ENCODE measurements around the gene VPS18.

VPS18 gene

DNA sequence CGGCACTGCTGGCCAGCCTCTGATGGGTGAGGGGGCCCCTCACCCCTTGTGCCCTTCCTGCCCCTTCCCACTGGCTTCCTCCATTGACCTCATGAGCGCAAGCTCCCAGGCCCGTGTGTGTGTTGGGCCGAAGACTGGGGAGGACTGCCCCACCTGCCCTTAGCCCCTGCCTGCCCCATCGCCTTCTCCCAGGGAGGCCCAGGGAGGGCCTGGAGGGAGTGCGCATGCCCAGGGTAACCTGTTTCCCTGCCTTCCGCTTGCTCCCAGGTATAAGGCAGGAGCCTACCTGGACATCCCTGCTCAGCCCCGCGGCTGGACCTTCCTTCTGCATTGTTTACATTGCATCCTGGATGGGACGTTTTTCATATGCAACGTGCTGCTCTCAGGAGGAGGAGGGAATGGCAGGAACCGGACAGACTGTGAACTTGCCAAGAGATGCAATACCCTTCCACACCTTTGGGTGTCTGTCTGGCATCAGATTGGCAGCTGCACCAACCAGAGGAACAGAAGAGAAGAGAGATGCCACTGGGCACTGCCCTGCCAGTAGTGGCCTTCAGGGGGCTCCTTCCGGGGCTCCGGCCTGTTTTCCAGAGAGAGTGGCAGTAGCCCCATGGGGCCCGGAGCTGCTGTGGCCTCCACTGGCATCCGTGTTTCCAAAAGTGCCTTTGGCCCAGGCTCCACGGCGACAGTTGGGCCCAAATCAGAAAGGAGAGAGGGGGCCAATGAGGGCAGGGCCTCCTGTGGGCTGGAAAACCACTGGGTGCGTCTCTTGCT is 43.7 kb downstream of the VPS18 start:
- DNase-seq = no peak
- Histone ChIP-seq H3K4me3 (ENCODE audit: low read depth, low read length) (no peak overlapping the region), H3K9me3 (ENCODE audit: severe bottlenecking) (no peaks in the 10 kb centered on the region), H3K36me3 (peaks cover 19% of the 10 kb centered on the region), H3K27ac (no peak overlapping the region), H3K27me3 (ENCODE audit: insufficient read depth, low read depth, severe bottlenecking) (no peaks in the 10 kb centered on the region)
- TF ChIP-seq, protein P1, sequence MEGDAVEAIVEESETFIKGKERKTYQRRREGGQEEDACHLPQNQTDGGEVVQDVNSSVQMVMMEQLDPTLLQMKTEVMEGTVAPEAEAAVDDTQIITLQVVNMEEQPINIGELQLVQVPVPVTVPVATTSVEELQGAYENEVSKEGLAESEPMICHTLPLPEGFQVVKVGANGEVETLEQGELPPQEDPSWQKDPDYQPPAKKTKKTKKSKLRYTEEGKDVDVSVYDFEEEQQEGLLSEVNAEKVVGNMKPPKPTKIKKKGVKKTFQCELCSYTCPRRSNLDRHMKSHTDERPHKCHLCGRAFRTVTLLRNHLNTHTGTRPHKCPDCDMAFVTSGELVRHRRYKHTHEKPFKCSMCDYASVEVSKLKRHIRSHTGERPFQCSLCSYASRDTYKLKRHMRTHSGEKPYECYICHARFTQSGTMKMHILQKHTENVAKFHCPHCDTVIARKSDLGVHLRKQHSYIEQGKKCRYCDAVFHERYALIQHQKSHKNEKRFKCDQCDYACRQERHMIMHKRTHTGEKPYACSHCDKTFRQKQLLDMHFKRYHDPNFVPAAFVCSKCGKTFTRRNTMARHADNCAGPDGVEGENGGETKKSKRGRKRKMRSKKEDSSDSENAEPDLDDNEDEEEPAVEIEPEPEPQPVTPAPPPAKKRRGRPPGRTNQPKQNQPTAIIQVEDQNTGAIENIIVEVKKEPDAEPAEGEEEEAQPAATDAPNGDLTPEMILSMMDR (IDR thresholded peaks at IDR 0.05; ENCODE audit: low read depth, low read length) = peak; percentile 35; the same call in 1 of the 2 replicates

GRCh38 chr15:40938536-40938870 is 44.3 kb downstream of the VPS18 start:
- no peak overlapping the region for H3K27ac ChIP-seq
- DNase-seq = no peak
- peaks cover 19% of the 10 kb centered on the region for H3K36me3 ChIP-seq
- TF ChIP-seq, protein P1 (IDR thresholded peaks at IDR 0.05; ENCODE audit: low read depth, low read length) = no peak
- no peak overlapping the region for H3K4me3 ChIP-seq (ENCODE audit: low read depth, low read length)
- no peaks in the 10 kb centered on the region for H3K27me3 ChIP-seq (ENCODE audit: insufficient read depth, low read depth, severe bottlenecking)
- no peaks in the 10 kb centered on the region for H3K9me3 ChIP-seq (ENCODE audit: severe bottlenecking)

GRCh38 chr15:40940296-40940801 is 46.1 kb downstream of the VPS18 start:
- Histone ChIP-seq H3K27ac (no peak overlapping the region; the same call in 1 of the 2 replicates), H3K9me3 (ENCODE audit: severe bottlenecking) (no peaks in the 10 kb centered on the region), H3K4me3 (ENCODE audit: low read depth, low read length) (no peak overlapping the region), H3K27me3 (ENCODE audit: insufficient read depth, low read depth, severe bottlenecking) (no peaks in the 10 kb centered on the region), H3K36me3 (peaks cover 15% of the 10 kb centered on the region)
- TF ChIP-seq, protein P1 (IDR thresholded peaks at IDR 0.05; ENCODE audit: low read depth, low read length) = no peak
- no peak for DNase-seq

GRCh38 chr15:40941068-40941527 is 46.8 kb downstream of the VPS18 start:
- peak overlapping the region; percentile 75 for H3K27ac ChIP-seq
- H3K27me3 ChIP-seq (ENCODE audit: insufficient read depth, low read depth, severe bottlenecking) = no peaks in the 10 kb centered on the region
- no peaks in the 10 kb centered on the region for H3K9me3 ChIP-seq (ENCODE audit: severe bottlenecking)
- TF ChIP-seq, protein P1 (IDR thresholded peaks at IDR 0.05; ENCODE audit: low read depth, low read length) = no peak
- peaks cover 10% of the 10 kb centered on the region for H3K36me3 ChIP-seq
- DNase-seq = peak; percentile 35
- H3K4me3 ChIP-seq (ENCODE audit: low read depth, low read length) = peak overlapping the region; percentile 60

- H3K9me3 ChIP-seq (ENCODE audit: severe bottlenecking) = no peaks in the 10 kb centered on the region
- peak overlapping the region; percentile 75 for H3K27ac ChIP-seq
- TF ChIP-seq, protein P1 (IDR thresholded peaks at IDR 0.05; ENCODE audit: low read depth, low read length) = peak; percentile 58
- peaks cover 3% of the 10 kb centered on the region for H3K36me3 ChIP-seq
- DNase-seq = peak; percentile 76
- H3K4me3 ChIP-seq (ENCODE audit: low read depth, low read length) = peak overlapping the region; percentile 60
- H3K27me3 ChIP-seq (ENCODE audit: insufficient read depth, low read depth, severe bottlenecking) = no peaks in the 10 kb centered on the region
These were observed 47.5 kb downstream of the VPS18 start for GRCh38 chr15:40941528-40942336.

All from WERI-Rb-1 (cell line).